WTC11 (cell line): ENCODE results near the gene RHOV. TPM values are rescaled to one million over a fixed set of nuclear protein-coding genes. Genes with fewer than 3 reads are reported as not detected.

Source experiments
- ATAC-seq: fragments of 200-7000 bp; cut with Tn5 transposase; 2 replicates; pipeline ENCODE4 v1.10.0; 2021; ENCODE audit warnings: mild to moderate bottlenecking, moderate library complexity
- CTCF ChIA-PET: fragments of 300-600 bp; sonication (Branson Sonifier 250); formaldehyde crosslinking; loops from one replicate; lab custom pipeline; 2021; ENCODE audit warnings: antibody characterized with exemption; lab: Charles Lee
- POLR2A ChIA-PET: fragments of 350-600 bp; sonication (Branson Sonifier 250); formaldehyde crosslinking; loops from one replicate; lab custom pipeline; 2021; ENCODE audit warnings: antibody characterized with exemption; lab: Charles Lee
- DNase-seq: peaks from one replicate; pipeline ENCODE4 v3.0.0; 2021; ENCODE audit warnings: low spot score
- H3K27ac Mint-ChIP-seq: 2 replicates; pipeline ENCODE4 v1.8.0; 2021; ENCODE audit warnings: mixed read lengths
- H3K27me3 Mint-ChIP-seq: 2 replicates; pipeline ENCODE4 v1.8.0; 2021; ENCODE audit warnings: low read depth, mild to moderate bottlenecking, moderate library complexity, mixed read lengths
- H3K36me3 Mint-ChIP-seq: 2 replicates; pipeline ENCODE4 v1.8.0; 2021; ENCODE audit warnings: mixed read lengths
- H3K4me1 Mint-ChIP-seq: 2 replicates; pipeline ENCODE4 v1.8.0; 2022; ENCODE audit warnings: mixed read lengths
- H3K4me3 Mint-ChIP-seq: 2 replicates; pipeline ENCODE4 v1.8.0; 2021; ENCODE audit warnings: mild to moderate bottlenecking, moderate library complexity, mixed read lengths
- H3K9me3 Mint-ChIP-seq: 2 replicates; pipeline ENCODE4 v1.8.0; 2021; ENCODE audit warnings: mixed read lengths
- CREB1 ChIP-seq: sonication (generic); formaldehyde crosslinking; IDR thresholded peaks from 2 replicates; pipeline ENCODE4 v1.8.0; 2023; ENCODE audit warnings: mild to moderate bottlenecking, missing genetic modification reagents
- CTCF ChIP-seq: fragments of 200-600 bp; IDR thresholded peaks from 2 replicates; pipeline ENCODE4 v1.8.0; 2022; ENCODE audit warnings: antibody characterized with exemption
- ERG ChIP-seq: fragments of 250-450 bp; sonication (Bioruptor Pico); IDR thresholded peaks from 2 replicates; pipeline ENCODE4 v1.8.0; 2021; ENCODE audit warnings: mild to moderate bottlenecking
- FOXJ3 ChIP-seq: sonication (generic); formaldehyde crosslinking; IDR thresholded peaks from 2 replicates; pipeline ENCODE4 v1.9.0; 2021; ENCODE audit warnings: missing genetic modification reagents, mild to moderate bottlenecking, borderline replicate concordance
- GABPB1 ChIP-seq: sonication (generic); formaldehyde crosslinking; IDR thresholded peaks from 2 replicates; pipeline ENCODE4 v1.8.1; 2023; ENCODE audit warnings: mild to moderate bottlenecking, missing genetic modification reagents
- GRHL2 ChIP-seq: fragments of 250-450 bp; sonication (Bioruptor Pico); IDR thresholded peaks from 2 replicates; pipeline ENCODE4 v1.8.0; 2022; ENCODE audit warnings: mild to moderate bottlenecking, moderate library complexity; ENCODE audit not compliant: insufficient replicate concordance, severe bottlenecking
- HMGA2 ChIP-seq: fragments of 250-450 bp; sonication (Bioruptor Pico); IDR thresholded peaks from 2 replicates; pipeline ENCODE4 v1.4.0; 2021; ENCODE audit warnings: mild to moderate bottlenecking, moderate library complexity
- NFYB ChIP-seq: sonication (generic); formaldehyde crosslinking; conservative IDR thresholded peaks from 2 replicates; pipeline ENCODE4 v1.8.0; 2022; ENCODE audit warnings: low read depth, missing genetic modification reagents
- OVOL2 ChIP-seq: fragments of 250-450 bp; sonication (Bioruptor Pico); IDR thresholded peaks from 2 replicates; pipeline ENCODE4 v1.9.0; 2021; ENCODE audit warnings: mild to moderate bottlenecking, borderline replicate concordance
- RORB ChIP-seq: fragments of 250-450 bp; sonication (Bioruptor Pico); IDR thresholded peaks from 2 replicates; pipeline ENCODE4 v1.9.0; 2021; ENCODE audit warnings: mild to moderate bottlenecking
- SP1 ChIP-seq: sonication (generic); formaldehyde crosslinking; conservative IDR thresholded peaks from 2 replicates; pipeline ENCODE4 v1.8.1; 2022; ENCODE audit warnings: missing genetic modification reagents
- TEAD1 ChIP-seq: sonication (generic); formaldehyde crosslinking; IDR thresholded peaks from 2 replicates; pipeline ENCODE4 v1.8.0; 2022; ENCODE audit warnings: mild to moderate bottlenecking, missing genetic modification reagents
- ZNF232 ChIP-seq: sonication (generic); formaldehyde crosslinking; IDR thresholded peaks from 2 replicates; pipeline ENCODE4 v1.8.0; 2022; ENCODE audit warnings: mild to moderate bottlenecking, missing genetic modification reagents
- total RNA-seq: library from RNA; stranded (reverse); gene quantifications from 3 replicates; pipeline ENCODE4 v1.2.3, GENCODE V29; 2021
- TF ChIP-seq, protein P1 (sequence below): sonication (generic); formaldehyde crosslinking; IDR thresholded peaks from 2 replicates; pipeline ENCODE4 v1.8.0; 2023; ENCODE audit warnings: missing genetic modification reagents
- TF ChIP-seq, protein P2 (sequence below): sonication (generic); formaldehyde crosslinking; IDR thresholded peaks from 2 replicates; pipeline ENCODE4 v1.8.0; 2022; ENCODE audit warnings: missing genetic modification reagents
- TF ChIP-seq, protein P3 (sequence below): fragments of 250-450 bp; sonication (Bioruptor Pico); IDR thresholded peaks from 2 replicates; pipeline ENCODE4 v1.9.0; 2021; ENCODE audit warnings: mild to moderate bottlenecking, borderline replicate concordance

RHOV gene
- total RNA-seq, 1 experiment from 2014 or later = 5.0 TPM

DNA sequence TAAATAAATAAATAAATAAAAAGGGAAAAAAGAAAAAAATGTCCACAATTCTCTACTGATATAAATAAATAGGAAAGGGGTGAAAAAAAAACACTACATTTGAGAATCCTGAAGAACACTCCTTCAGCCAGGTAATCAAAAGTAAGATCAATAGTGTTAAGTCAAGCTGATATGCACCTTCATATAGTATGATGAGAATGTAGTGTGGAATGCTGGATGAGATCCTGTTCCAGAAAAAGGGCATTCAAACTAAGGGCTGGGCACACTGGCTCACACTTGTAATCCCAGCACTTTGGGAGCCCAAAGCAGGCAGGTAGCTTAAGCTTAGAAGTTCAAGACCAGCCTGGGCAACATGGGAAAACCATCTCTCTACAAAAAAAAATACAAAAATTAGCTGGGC lies 15.1 kb upstream of the RHOV start:
- no peak overlapping the region for H3K27ac Mint-ChIP-seq

More for the DNA sequence above, 15.1 kb upstream of the RHOV start:
- H3K4me3 Mint-ChIP-seq = no peak overlapping the region
- ATAC-seq (no peak), DNase-seq (no peak)
- ChIA-PET POLR2A (no interaction called here), CTCF (interaction anchor here (0.9 to 6.5 kb wide), 4 partner anchors 15 to 142 kb away, joined by 3 to 237 read pairs (median 60); partner anchors contain the start of gene RHOV)
- H3K27me3 Mint-ChIP-seq = peaks cover 17% of the 10 kb centered on the region
- H3K4me1 Mint-ChIP-seq = peaks cover 6% of the 10 kb centered on the region
- no peaks in the 10 kb centered on the region for H3K36me3 Mint-ChIP-seq
- no peaks in the 10 kb centered on the region for H3K9me3 Mint-ChIP-seq
- TF ChIP-seq ZNF232 (CRISPR knock-in tag) = no peak
- no peak for TF ChIP-seq FOXJ3 (CRISPR knock-in tag)
- no peak for TF ChIP-seq NFYB (CRISPR knock-in tag)
- TF ChIP-seq, protein P1, sequence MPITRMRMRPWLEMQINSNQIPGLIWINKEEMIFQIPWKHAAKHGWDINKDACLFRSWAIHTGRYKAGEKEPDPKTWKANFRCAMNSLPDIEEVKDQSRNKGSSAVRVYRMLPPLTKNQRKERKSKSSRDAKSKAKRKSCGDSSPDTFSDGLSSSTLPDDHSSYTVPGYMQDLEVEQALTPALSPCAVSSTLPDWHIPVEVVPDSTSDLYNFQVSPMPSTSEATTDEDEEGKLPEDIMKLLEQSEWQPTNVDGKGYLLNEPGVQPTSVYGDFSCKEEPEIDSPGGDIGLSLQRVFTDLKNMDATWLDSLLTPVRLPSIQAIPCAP (CRISPR knock-in tag) = no peak
- TF ChIP-seq, protein P2, sequence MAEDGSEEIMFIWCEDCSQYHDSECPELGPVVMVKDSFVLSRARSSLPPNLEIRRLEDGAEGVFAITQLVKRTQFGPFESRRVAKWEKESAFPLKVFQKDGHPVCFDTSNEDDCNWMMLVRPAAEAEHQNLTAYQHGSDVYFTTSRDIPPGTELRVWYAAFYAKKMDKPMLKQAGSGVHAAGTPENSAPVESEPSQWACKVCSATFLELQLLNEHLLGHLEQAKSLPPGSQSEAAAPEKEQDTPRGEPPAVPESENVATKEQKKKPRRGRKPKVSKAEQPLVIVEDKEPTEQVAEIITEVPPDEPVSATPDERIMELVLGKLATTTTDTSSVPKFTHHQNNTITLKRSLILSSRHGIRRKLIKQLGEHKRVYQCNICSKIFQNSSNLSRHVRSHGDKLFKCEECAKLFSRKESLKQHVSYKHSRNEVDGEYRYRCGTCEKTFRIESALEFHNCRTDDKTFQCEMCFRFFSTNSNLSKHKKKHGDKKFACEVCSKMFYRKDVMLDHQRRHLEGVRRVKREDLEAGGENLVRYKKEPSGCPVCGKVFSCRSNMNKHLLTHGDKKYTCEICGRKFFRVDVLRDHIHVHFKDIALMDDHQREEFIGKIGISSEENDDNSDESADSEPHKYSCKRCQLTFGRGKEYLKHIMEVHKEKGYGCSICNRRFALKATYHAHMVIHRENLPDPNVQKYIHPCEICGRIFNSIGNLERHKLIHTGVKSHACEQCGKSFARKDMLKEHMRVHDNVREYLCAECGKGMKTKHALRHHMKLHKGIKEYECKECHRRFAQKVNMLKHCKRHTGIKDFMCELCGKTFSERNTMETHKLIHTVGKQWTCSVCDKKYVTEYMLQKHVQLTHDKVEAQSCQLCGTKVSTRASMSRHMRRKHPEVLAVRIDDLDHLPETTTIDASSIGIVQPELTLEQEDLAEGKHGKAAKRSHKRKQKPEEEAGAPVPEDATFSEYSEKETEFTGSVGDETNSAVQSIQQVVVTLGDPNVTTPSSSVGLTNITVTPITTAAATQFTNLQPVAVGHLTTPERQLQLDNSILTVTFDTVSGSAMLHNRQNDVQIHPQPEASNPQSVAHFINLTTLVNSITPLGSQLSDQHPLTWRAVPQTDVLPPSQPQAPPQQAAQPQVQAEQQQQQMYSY (CRISPR knock-in tag) = no peak
- TF ChIP-seq CREB1 (CRISPR knock-in tag) = no peak
- TF ChIP-seq TEAD1 (CRISPR knock-in tag) = no peak
- TF ChIP-seq SP1 = no peak
- no peak for TF ChIP-seq RORB (CRISPR knock-in tag)
- no peak for TF ChIP-seq CTCF
- TF ChIP-seq GRHL2 (CRISPR knock-in tag) = no peak
- TF ChIP-seq GABPB1 (CRISPR knock-in tag) = no peak
- TF ChIP-seq HMGA2 = no peak
- TF ChIP-seq OVOL2 (CRISPR knock-in tag) = no peak
- TF ChIP-seq, protein P3, sequence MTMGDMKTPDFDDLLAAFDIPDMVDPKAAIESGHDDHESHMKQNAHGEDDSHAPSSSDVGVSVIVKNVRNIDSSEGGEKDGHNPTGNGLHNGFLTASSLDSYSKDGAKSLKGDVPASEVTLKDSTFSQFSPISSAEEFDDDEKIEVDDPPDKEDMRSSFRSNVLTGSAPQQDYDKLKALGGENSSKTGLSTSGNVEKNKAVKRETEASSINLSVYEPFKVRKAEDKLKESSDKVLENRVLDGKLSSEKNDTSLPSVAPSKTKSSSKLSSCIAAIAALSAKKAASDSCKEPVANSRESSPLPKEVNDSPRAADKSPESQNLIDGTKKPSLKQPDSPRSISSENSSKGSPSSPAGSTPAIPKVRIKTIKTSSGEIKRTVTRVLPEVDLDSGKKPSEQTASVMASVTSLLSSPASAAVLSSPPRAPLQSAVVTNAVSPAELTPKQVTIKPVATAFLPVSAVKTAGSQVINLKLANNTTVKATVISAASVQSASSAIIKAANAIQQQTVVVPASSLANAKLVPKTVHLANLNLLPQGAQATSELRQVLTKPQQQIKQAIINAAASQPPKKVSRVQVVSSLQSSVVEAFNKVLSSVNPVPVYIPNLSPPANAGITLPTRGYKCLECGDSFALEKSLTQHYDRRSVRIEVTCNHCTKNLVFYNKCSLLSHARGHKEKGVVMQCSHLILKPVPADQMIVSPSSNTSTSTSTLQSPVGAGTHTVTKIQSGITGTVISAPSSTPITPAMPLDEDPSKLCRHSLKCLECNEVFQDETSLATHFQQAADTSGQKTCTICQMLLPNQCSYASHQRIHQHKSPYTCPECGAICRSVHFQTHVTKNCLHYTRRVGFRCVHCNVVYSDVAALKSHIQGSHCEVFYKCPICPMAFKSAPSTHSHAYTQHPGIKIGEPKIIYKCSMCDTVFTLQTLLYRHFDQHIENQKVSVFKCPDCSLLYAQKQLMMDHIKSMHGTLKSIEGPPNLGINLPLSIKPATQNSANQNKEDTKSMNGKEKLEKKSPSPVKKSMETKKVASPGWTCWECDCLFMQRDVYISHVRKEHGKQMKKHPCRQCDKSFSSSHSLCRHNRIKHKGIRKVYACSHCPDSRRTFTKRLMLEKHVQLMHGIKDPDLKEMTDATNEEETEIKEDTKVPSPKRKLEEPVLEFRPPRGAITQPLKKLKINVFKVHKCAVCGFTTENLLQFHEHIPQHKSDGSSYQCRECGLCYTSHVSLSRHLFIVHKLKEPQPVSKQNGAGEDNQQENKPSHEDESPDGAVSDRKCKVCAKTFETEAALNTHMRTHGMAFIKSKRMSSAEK (CRISPR knock-in tag) = no peak
- TF ChIP-seq ERG (CRISPR knock-in tag) = no peak
